ENCODE results near the gene PPT1. TPM values are rescaled to one million over a fixed set of nuclear protein-coding genes. Genes with fewer than 3 reads are reported as not detected.

The PPT1 gene
- total RNA-seq, result 69.8 and 81.6 TPM in 2 replicates

DNA sequence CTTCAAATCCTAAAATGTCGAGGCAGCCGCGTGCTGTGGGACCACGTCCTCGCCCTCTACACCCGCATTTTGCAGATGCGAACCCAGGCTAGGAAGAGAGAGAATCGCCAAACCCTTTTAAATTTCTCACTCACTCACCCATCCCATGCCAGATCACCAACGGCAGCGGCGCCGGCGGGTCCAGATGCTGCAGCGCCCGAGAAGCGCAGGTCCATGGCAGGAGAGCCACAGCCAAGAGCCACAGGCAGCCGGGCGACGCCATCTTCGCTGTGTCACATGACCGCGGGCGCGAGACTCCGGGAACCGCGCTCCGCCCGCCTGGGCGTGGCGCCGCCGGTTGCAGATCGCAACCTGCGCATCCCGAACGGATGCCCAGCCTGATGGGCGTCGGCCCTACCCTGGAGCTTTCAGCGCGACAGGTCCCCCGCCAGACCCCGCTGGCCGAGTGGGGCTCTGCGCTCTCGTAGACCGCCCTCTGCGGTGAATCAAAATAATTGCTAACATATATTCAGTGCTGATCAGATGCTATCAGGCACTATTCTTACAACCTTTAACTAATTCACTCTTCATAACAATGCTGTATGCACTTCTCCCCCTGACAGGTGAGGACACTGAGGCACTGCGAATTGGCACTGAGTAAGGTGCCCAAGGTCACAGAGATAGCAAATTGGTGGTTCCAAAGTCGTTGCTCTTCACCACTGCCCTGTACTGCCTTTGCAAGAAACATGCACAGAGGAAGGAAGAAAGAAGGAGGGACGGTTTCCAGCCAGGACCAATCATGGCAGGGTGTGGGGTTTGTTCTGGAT is at the start of gene PPT1:
PPT1 (minus strand) TSS at position 276 of the 806 bp plus-strand sequence; CDS start at position 262, 14 bp downstream.

DNA sequence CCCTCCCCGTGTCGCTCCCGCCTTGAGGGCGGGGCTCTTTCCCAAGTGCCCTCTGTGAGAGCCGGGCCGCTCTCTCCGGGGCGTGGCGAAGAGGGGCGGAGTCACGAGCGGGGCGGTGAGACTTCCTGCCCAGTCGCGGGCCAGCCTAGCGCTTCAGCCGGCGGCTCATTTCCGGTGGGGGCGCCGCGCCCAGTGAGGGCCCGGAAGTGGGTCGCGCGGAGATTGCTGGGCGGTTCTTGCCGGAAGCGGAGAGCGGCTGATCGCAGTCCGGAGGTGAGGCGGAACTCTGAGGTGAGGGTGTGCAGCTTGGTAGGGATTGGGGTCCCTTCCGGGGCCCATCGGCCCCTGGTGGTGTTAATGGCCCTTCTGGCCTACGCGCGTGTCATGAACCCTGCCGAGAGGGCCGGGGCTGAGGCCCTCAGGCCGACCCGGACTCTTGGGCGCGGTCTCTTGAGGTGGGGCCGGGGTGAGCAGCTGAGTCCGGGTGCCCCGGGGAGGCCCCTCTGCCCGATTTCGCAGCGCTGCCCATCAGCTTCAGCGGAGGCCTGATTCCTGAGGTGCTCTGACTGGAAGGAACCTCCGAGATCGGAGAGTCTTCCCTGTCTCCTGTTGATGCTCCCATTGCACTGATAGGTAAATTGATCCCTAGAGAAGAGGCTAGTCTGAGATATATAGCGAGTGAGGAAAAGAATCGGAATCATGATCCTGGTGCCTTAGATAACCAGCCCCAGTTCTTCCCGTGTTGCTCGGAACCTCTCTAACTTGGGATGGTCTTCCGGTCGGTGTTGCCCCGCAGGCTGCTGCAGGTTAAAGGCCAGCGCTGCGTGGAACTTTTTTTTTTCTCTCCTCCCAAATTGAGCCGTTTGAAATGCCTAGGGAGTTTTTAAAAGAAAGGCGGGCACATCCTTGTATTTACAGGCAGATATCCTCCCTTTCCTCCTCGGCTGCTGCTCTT is 56.3 kb downstream of the PPT1 start, which contains the start of gene CAP1:
CAP1 (plus strand) TSS at position 219 of the 955 bp plus-strand sequence. CDS start 18,618 bp downstream, outside the sequence.

Other genes starting within 250 kb of the PPT1 start
- gene TRIT1, start 213.7 kb downstream of the PPT1 start, total RNA-seq, result 13.3 and 19.5 TPM in 2 replicates
- gene MYCL, start 195.3 kb downstream of the PPT1 start, total RNA-seq, result 0.32 and 0.52 TPM in 2 replicates
- gene MFSD2A, start 142.1 kb downstream of the PPT1 start, total RNA-seq, result 0.32 and 10.3 TPM in 2 replicates
- gene CAP1, start 56.5 kb downstream of the PPT1 start, total RNA-seq, result 218 and 480 TPM in 2 replicates
- 12.3 and 28.9 TPM in 2 replicates for gene RLF, start 64.1 kb upstream of the PPT1 start, total RNA-seq
- not detected in 2 replicates for gene TMCO2, start 150.7 kb upstream of the PPT1 start, total RNA-seq
- gene ZMPSTE24, start 161.0 kb upstream of the PPT1 start, total RNA-seq, result 35.9 and 41.8 TPM in 2 replicates
- 3.4 and 10.5 TPM in 2 replicates for gene COL9A2, start 220.0 kb upstream of the PPT1 start, total RNA-seq